B cell (primary cell): Measurements from ENCODE around the gene CDH16. TPM values are rescaled to one million over a fixed set of nuclear protein-coding genes. Genes with fewer than 3 reads are reported as not detected.
A peak's percentile ranks its signal among the peaks of the same experiment; 100 is the strongest.

Experiments
- ATAC-seq: fragments of 200-7000 bp; cut with Tn5 transposase; one replicate; pipeline ENCODE4 v1.10.0; 2021; ENCODE audit warnings: low read depth, mild to moderate bottlenecking, moderate number of reproducible peaks, moderate library complexity
- CTCF ChIA-PET: fragments of 350-600 bp; sonication (Branson Sonifier 250); formaldehyde crosslinking; loops from one replicate; lab custom pipeline; 2021; ENCODE audit warnings: antibody characterized with exemption, inconsistent platforms; lab: Charles Lee
- POLR2A ChIA-PET: fragments of 350-600 bp; sonication (Branson Sonifier 250); formaldehyde crosslinking; loops from one replicate; lab custom pipeline; 2021; ENCODE audit warnings: antibody characterized with exemption; lab: Charles Lee
- DNase-seq: peaks from one replicate; pipeline ENCODE4 v3.0.0; 2013
- H2AFZ ChIP-seq: 2 replicates; pipeline ENCODE4 v1.6.1; 2012; ENCODE audit warnings: mild to moderate bottlenecking, low read depth, low read length; ENCODE audit not compliant: insufficient read depth, poor library complexity, severe bottlenecking
- H3K27ac ChIP-seq, 2 donors: 1 replicate in 1 of 2; 2 replicates in 1 of 2; pipeline ENCODE4 v1.5.1; 2012 to 2013; ENCODE audit warnings: low read length in 2 of 2, mild to moderate bottlenecking in 2 of 2, moderate library complexity in 1 of 2
- H3K27me3 ChIP-seq, 4 experiments: fragments of 200-600 bp in 1 of 4; sonication (generic) in 1 of 4; replicated peaks in 1 of 4; 1 replicate in 2 of 4; 2 replicates in 2 of 4; pipeline versions ENCODE4 v1.6.1 to v1.7.0; 2013 to 2016; ENCODE audit warnings: low read length in 3 of 4, mild to moderate bottlenecking in 2 of 4, mixed read lengths in 1 of 4, moderate library complexity in 1 of 4; ENCODE audit not compliant: insufficient read depth in 4 of 4, control insufficient read depth in 3 of 4; ENCODE audit errors: control extremely low read depth in 1 of 4
- H3K36me3 ChIP-seq, 2 experiments: replicated peaks in 1 of 2; 1 replicate in 1 of 2; 2 replicates in 1 of 2; pipeline versions ENCODE4 v1.6.1 to v1.7.1; 2013; ENCODE audit warnings: low read length in 1 of 2; ENCODE audit not compliant: insufficient read depth in 2 of 2, control insufficient read depth in 1 of 2; ENCODE audit errors: control extremely low read depth in 1 of 2, extremely low read depth in 1 of 2
- H3K4me1 ChIP-seq, 2 donors: fragments of 200-600 bp in 1 of 2; sonication (generic) in 1 of 2; 1 replicate in 1 of 2; 2 replicates in 1 of 2; pipeline versions ENCODE4 v1.5.1 to v1.6.1; 2013 to 2017; ENCODE audit warnings: low read length in 2 of 2; ENCODE audit not compliant: control insufficient read depth in 2 of 2, insufficient read depth in 2 of 2
- H3K4me2 ChIP-seq: replicated peaks from 2 replicates; pipeline ENCODE3; 2012; ENCODE audit warnings: mild to moderate bottlenecking, low read depth, low read length; ENCODE audit not compliant: poor library complexity, severe bottlenecking
- H3K4me3 ChIP-seq, 5 experiments: fragments of 200-600 bp in 1 of 5; sonication (generic) in 1 of 5; 1 replicate in 3 of 5; 2 replicates in 2 of 5; pipeline versions ENCODE4 v1.5.1 to v1.7.0; 2011 to 2016; ENCODE audit warnings: low read length in 4 of 5, mild to moderate bottlenecking in 4 of 5, low read depth in 2 of 5, control low read depth in 1 of 5, moderate library complexity in 1 of 5; ENCODE audit not compliant: insufficient read depth in 1 of 5; ENCODE audit errors: control extremely low read depth in 1 of 5, extremely low read depth in 1 of 5
- H3K79me2 ChIP-seq: fragments of 200-600 bp; sonication (generic); one replicate; pipeline ENCODE4 v1.6.0; 2016; ENCODE audit warnings: low read length; ENCODE audit not compliant: control insufficient read depth, insufficient read depth
- H3K9ac ChIP-seq: fragments of 200-600 bp; sonication (generic); 2 replicates; pipeline ENCODE4 v1.6.1; 2017; ENCODE audit warnings: mild to moderate bottlenecking, low read length, moderate library complexity
- H3K9me3 ChIP-seq, 3 donors: one replicate each; pipeline versions ENCODE4 v1.6.1 to v1.7.1; 2013; ENCODE audit warnings: low read length in 2 of 3; ENCODE audit not compliant: control insufficient read depth in 2 of 3, insufficient read depth in 1 of 3; ENCODE audit errors: control extremely low read depth in 1 of 3
- H4K20me1 ChIP-seq: 2 replicates; pipeline ENCODE4 v1.6.0; 2012; ENCODE audit warnings: mild to moderate bottlenecking, low read length; ENCODE audit not compliant: insufficient read depth, control insufficient read depth, poor library complexity, severe bottlenecking
- H3K27ac Mint-ChIP-seq: one replicate; pipeline ENCODE4 v1.8.0; 2021; ENCODE audit warnings: mixed read lengths
- H3K27me3 Mint-ChIP-seq: one replicate; pipeline ENCODE4 v1.8.0; 2021; ENCODE audit warnings: mixed read lengths
- H3K4me1 Mint-ChIP-seq: one replicate; pipeline ENCODE4 v1.8.0; 2021; ENCODE audit warnings: mixed read lengths
- H3K4me3 Mint-ChIP-seq: one replicate; pipeline ENCODE4 v1.8.0; 2021; ENCODE audit warnings: mixed read lengths
- H3K9me3 Mint-ChIP-seq: one replicate; pipeline ENCODE4 v1.8.0; 2022; ENCODE audit warnings: mixed read lengths; ENCODE audit not compliant: insufficient read depth
- EZH2 ChIP-seq: IDR thresholded peaks from 2 replicates; pipeline ENCODE4 v1.6.1; 2012; ENCODE audit warnings: borderline replicate concordance, low read depth, mild to moderate bottlenecking, moderate library complexity, low read length; ENCODE audit not compliant: insufficient read depth, poor library complexity, severe bottlenecking
- WGBS: methylation state at CpG from one replicate; pipeline ENCODE4 v1.1.5; 2013; ENCODE audit warnings: missing lambda C conversion rate; ENCODE audit not compliant: insufficient coverage; 5-methylcytosine and 5-hydroxymethylcytosine counted together
- intact Hi-C: fragments of 100-400 bp; cut with micrococcal nuclease; formaldehyde crosslinking; loops from one replicate; pipeline ENCODE4 v1.10.0; 2022
- polyA plus RNA-seq: library from polyadenylated mRNA; depleted of rRNA; stranded (reverse); fragments of >200 nt; gene quantifications from 2 replicates; pipeline ENCODE4 v1.2.3, GENCODE V29; 2012
- total RNA-seq, 2 donors: library from RNA; stranded (reverse); fragments of 120-200 nt in 1 of 2; gene quantifications; 1 replicate in 1 of 2; 2 replicates in 1 of 2; pipeline versions ENCODE4 v1.2.3 to v1.2.4, GENCODE V29; 2013 to 2022
- TF ChIP-seq, protein P1 (sequence below): fragments of 200-600 bp; IDR thresholded peaks from one replicate; pipeline ENCODE4 v1.8.0; 2022; ENCODE audit warnings: antibody characterized with exemption, mild to moderate bottlenecking

CDH16 gene
- total and polyA plus RNA-seq, 2 donors (not counting 1 experiment from before 2014, with no cell fraction given) = not detected

DNA sequence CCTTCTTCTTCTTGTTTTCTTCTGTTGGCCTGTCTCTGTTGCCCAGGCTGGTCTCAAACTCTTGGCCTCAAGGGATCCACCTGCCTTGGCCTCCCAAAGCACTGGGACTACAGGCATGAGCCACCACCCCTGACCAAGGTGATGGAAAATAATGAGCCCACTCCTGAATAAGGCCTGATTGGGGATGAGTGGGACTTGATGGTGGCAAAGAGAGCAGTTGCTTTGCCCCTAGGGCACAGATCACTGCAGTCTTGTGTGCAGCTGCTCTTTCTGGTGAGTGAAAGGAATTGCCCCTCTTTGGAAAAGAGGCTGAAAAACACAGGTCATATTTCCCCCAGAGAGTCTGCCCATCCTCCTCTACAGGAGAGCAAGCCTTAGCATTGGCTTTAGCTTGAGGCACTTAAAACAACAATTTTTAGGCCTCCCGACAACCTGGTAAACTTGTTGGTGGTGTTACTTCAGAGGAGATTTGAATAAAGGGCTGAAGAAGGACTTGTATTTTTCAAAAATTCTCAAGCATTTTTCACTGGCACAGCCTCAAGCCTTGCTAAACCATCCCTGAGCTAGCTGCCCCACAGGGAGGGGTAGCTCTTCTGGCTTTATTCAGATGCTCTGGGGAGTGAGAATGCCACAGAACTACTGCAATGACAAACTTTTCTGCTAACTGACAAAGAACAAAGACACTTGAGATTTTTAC is 44.5 kb downstream of the CDH16 start:
- WGBS = no CpG with 5 or more reads among the region's 1 CpG
- Histone ChIP-seq H3K4me2 (no peak overlapping the region), H2AFZ (no peak overlapping the region), H3K4me3 (no peak overlapping the region), H4K20me1 (no peaks in the 10 kb centered on the region), H3K36me3 (no peaks in the 10 kb centered on the region), H3K79me2 (no peaks in the 10 kb centered on the region), H3K27ac (no peak overlapping the region), H3K4me1 (peaks cover 7 to 11% of the 10 kb centered on the region in 2 donors), H3K9ac (no peak overlapping the region), H3K27me3 (no peaks in the 10 kb centered on the region), H3K9me3 (no peaks in the 10 kb centered on the region)
- Mint-ChIP-seq H3K9me3 (no peaks in the 10 kb centered on the region), H3K4me1 (peaks cover 16% of the 10 kb centered on the region), H3K27ac (peak overlapping the region; percentile 26), H3K27me3 (peaks cover 3% of the 10 kb centered on the region), H3K4me3 (peak overlapping the region; percentile 19)
- DNase-seq = no peak
- CTCF ChIA-PET = interaction anchor here (0.6 to 1.5 kb wide), 4 partner anchors 17 to 844 kb away, joined by 3 to 4 read pairs (median 3); no protein-coding TSS in a partner anchor
- no peak for ATAC-seq
- intact Hi-C loops = loop anchor here (5.0 kb wide), 1 partner anchor 267 kb away; no protein-coding TSS in a partner anchor
- POLR2A ChIA-PET = no interaction called here
- TF ChIP-seq, protein P1, sequence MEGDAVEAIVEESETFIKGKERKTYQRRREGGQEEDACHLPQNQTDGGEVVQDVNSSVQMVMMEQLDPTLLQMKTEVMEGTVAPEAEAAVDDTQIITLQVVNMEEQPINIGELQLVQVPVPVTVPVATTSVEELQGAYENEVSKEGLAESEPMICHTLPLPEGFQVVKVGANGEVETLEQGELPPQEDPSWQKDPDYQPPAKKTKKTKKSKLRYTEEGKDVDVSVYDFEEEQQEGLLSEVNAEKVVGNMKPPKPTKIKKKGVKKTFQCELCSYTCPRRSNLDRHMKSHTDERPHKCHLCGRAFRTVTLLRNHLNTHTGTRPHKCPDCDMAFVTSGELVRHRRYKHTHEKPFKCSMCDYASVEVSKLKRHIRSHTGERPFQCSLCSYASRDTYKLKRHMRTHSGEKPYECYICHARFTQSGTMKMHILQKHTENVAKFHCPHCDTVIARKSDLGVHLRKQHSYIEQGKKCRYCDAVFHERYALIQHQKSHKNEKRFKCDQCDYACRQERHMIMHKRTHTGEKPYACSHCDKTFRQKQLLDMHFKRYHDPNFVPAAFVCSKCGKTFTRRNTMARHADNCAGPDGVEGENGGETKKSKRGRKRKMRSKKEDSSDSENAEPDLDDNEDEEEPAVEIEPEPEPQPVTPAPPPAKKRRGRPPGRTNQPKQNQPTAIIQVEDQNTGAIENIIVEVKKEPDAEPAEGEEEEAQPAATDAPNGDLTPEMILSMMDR = no peak
- no peak for TF ChIP-seq EZH2

DNA sequence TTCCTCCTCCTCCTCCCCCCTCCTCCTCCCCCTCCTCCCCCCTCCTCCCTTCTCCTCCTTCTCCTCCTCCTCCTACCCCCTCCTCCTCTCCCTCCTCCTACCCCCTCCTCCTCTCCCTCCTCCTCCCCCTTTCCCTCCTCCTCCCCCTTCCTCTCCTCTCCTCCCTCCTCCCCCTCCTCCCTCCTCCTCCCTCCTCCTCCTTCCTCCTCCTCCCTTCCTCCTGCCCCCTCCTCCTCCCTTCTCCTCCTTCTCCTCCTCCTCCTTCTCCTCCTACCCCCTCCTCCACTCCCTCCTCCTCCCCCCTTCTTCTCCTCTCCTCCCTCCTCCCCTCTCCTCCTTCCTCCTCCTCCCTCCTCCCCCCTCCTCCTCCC is 45.0 kb downstream of the CDH16 start:
- POLR2A ChIA-PET = interaction anchor here (1.0 kb wide), 1 partner anchor 43 kb away, joined by 3 read pairs; the partner anchor contains the start of gene NAE1
- no peaks in the 10 kb centered on the region for H3K27me3 ChIP-seq
- H3K4me2 ChIP-seq = no peak overlapping the region
- H3K36me3 ChIP-seq = no peaks in the 10 kb centered on the region
- DNase-seq = no peak
- H3K9me3 ChIP-seq = no peaks in the 10 kb centered on the region
- intact Hi-C loops = loop anchor here (2.0 to 5.0 kb wide), 2 partner anchors 43 to 266 kb away; partner anchors contain the start of gene NAE1
- Mint-ChIP-seq H3K27ac (no peak overlapping the region), H3K9me3 (no peaks in the 10 kb centered on the region), H3K27me3 (peaks cover 3% of the 10 kb centered on the region), H3K4me3 (no peak overlapping the region), H3K4me1 (peaks cover 16% of the 10 kb centered on the region)
- H3K9ac ChIP-seq = no peak overlapping the region
- TF ChIP-seq, protein P1 = no peak
- no peak for TF ChIP-seq EZH2
- H4K20me1 ChIP-seq = no peaks in the 10 kb centered on the region
- H3K4me1 ChIP-seq = peaks cover 7 to 11% of the 10 kb centered on the region in 2 donors
- no peak overlapping the region for H2AFZ ChIP-seq
- CTCF ChIA-PET = interaction anchor here (0.8 to 3.8 kb wide), 12 partner anchors 9 to 469 kb away, joined by 3 to 30 read pairs (median 4); partner anchors contain the start of genes CA7, NAE1 and TMEM208
- no peak overlapping the region for H3K4me3 ChIP-seq
- no peaks in the 10 kb centered on the region for H3K79me2 ChIP-seq
- no peak overlapping the region for H3K27ac ChIP-seq
- ATAC-seq = no peak
